ENCODE measurements around the gene PIGX. TPM values are rescaled to one million over a fixed set of nuclear protein-coding genes. Genes with fewer than 3 reads are reported as not detected.

PIGX gene
- polyA plus RNA-seq, 3 donors = 30.2 to 33.6 (median 30.7) TPM

DNA sequence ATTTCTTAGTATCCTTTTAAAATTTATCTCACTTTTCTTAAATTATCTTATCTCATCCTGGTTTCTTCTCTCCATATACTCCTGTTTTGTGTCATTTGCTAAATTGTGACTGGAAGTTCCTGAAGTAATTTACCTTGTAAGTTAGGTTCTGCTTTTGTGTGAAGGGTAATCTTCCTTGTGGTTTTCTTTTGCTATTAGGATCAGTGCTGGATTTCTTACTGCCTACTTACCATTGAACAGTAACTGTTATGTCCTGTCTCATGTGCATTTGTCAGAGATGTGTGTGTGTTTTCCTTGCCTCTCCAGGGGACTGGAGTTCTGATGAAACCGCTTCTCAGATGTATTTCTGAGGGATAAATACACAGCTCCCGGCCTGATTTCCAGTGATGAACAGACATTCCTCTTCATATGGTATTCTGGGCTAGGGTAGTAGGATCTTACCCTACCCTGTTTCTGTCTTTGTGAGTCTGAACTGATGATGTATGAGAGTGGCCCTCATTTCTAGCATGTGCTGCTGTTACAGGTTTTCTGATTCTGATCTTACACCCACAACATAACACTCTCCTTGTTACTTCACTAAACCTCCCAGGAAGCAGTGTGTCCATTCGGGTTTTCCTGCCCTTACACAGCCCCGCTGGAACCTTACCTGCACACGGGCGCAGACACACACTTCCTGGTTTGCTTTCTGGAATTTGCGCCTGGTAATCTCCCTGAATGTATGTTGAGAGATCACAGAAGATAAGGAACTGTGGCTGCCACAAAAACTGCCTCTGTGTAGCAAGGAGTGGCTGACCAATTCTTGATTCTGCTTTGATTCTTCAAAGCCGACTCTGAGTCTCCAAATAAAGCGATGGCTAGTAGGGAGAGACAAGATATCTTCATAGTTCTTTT lies 42.2 kb downstream of the PIGX start:
- no peak for DNase-seq (ENCODE audit: low read depth in 3 of 3, low spot score in 2 of 3)

DNA sequence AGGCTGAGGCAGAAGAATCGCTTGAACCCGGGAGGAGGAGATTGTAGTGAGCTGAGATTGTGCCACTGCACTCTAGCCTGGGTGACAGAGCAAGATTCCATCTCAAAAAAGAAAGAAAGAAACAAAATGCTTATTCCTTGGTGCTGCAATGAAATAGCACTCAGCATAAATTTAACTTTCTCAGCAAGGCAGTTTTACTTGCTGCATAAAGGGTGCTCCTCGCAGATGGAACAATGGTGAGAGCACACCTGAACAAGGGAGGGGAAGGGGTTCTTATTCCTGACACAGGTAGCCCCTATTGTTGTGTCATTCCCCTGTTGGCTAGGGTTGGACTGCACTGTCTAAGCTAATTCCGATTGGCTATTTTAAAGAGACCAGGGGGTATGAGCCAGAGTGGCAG lies 44.6 kb downstream of the PIGX start:
- no peak for DNase-seq (ENCODE audit: low read depth in 3 of 3, low spot score in 2 of 3)

DNA sequence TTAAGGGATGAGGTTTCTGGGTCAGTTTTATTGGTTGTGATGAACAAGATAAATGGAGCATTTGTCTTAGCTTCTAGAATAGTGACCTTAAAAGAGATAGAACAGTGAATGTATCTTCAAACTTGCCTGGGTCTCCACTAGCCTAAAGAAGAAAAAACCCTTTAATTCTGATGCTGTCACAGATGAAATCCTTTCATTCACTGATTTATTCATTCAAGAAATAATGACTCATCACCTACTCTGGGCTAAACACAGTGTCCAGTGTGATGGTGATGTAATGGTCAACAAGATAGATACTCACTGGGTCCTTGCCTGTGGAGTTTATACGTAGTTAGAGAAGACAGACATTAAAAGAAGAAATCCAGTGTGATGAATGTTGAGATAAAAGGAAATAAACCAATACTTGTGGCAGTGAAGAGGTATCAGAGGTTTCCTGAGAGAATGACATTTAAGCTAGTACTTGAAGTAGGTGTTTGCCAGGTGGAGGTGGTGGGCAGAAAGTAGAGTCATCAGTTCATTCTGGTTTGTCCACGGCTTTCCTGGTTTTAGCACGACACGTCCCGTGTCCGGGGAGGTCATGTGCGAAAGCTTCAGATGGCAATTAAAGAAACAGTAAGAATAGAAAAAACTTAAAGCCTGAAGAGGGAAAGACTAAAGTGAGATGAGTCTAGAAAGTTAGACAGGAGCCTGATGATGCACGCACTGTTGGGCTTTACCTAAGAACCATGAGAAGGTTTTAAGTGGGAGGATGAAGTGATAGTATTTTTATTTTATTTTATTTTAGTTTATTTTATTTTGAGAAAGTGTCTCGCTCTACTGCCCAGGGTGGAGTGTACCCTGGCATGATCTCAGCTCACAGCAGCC lies 45.9 kb downstream of the PIGX start:
- no peak for DNase-seq (ENCODE audit: low read depth in 3 of 3, low spot score in 2 of 3)

DNA sequence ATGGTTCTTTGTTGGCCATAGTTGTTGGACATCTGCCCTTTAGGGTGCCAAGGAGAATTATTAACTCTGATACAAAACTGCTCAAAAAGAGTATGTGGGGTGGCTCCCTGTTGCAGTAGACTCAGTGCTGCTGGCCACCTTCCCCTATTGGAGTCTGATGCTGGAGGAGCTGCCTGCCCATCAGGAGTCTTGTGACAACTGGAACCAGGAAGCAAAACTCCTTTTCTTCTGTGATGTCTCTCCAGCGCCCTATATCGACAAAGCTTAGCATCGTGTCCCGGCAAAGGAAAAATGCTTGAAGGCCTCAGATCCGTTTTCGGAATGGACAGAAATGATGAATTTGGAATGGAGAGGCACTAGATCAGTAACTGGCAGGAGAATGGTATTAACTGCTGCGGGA lies 51.0 kb downstream of the PIGX start:
- no peak for DNase-seq (ENCODE audit: low read depth in 3 of 3, low spot score in 2 of 3)

DNA sequence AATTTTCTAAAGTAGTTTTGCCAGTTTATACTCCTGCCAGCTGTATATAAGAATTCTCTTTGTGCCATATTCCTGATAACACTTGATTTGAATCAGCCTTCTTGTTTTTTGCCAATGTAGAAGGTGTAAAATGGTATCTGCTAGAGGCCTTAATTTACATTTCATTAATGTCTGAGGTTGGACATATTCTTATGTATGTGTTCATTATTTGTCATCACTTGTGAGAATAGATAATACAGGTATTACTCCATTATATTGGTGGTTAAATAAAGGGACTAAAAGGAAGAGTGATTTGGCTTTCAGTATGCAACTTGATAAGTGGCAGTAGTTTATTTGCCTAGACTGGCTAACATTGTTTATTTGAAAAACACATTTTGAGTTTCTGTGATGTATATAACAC lies 53.3 kb downstream of the PIGX start:
- DNase-seq (ENCODE audit: low read depth in 3 of 3, low spot score in 2 of 3) = no peak

DNA sequence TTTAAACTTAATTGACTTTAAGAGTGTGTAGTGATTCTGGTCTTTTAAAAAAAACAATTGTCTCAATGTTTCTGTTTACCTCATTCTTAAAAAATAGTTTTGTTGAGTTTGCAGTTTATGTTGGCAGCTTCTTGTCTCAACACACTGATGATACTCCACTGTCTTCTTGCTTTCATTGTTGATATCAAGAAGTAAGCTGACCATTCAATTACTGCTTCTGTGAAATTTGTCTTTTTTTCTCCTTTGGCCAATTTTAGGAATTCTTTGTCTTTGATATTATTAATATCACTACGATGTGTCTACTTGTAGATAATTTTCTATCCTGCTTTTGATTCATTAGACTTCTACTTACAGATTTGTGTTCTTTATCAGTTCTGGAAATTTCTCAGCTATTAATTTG lies 58.9 kb downstream of the PIGX start:
- DNase-seq (ENCODE audit: low read depth in 3 of 3, low spot score in 2 of 3) = no peak

DNA sequence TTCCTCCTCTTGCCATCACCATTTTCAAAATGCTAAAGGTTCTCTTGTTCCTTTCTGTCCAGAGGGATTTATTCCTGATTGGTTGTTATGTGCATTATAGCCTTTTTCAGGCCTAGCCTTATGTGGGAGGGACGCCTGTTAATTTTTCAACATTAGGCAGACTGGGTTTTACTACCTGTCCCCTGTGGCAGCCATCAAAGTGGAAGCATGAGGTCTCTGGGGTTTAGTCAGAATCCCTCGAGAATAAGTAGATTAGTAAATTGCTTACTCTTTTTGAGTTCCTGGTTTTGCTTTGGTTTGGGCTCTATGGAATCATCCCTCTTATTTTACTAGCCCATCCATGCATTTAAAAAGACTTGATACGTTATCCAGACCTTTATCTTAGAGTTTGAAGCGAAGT lies 59.9 kb downstream of the PIGX start:
- no peak for DNase-seq (ENCODE audit: low read depth in 3 of 3, low spot score in 2 of 3)

DNA sequence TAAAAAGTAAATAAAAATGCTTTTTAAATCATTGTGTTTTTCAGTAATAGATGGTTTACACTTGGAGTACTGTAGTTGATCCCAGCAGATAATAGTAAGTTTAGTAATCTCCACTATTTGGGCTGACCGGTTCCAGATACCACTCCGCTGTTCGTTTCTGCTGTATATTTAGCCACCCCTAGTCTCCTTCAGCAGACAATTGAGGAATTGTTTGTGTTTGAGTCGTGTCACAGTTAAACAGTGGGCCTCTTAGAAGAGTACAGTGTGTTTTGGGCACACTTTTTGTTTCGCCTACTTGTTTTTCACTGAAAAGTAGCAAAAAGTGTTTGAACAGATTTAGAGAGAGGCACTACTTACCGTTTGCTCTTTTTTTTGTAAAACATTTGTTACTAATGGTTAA lies 60.7 kb downstream of the PIGX start:
- DNase-seq (ENCODE audit: low read depth in 3 of 3, low spot score in 2 of 3) = no peak

DNA sequence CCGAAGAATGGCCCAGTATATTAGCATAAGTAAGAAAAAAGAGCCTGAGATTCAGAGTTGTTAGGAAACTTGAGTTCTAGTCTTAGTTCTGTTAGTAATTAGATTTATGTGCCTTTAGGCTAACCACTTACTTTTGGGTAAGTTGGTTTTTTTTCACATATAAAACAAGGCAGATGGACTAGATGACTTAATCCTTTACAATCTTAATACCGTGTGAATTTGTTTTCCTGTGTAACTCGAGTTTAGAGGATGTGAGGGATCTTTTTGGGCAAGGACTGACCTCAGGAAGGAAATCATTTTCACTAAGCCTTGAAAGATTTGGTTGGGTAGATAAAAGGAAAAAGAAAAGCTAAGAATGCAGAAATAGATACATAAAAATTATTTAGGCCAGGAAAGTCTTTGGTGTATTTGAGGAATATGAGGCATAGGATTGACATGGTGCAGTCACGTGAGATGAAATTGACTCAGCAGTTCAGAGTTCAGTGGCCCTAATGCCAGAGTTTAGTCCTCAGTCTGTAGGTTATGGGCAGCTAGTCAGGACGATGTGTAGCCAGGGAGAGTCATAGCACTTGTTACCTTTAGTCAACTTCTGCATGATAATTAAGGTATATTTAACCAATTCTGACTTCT lies 62.1 kb downstream of the PIGX start:
- no peak for DNase-seq (ENCODE audit: low read depth in 3 of 3, low spot score in 2 of 3)

DNA sequence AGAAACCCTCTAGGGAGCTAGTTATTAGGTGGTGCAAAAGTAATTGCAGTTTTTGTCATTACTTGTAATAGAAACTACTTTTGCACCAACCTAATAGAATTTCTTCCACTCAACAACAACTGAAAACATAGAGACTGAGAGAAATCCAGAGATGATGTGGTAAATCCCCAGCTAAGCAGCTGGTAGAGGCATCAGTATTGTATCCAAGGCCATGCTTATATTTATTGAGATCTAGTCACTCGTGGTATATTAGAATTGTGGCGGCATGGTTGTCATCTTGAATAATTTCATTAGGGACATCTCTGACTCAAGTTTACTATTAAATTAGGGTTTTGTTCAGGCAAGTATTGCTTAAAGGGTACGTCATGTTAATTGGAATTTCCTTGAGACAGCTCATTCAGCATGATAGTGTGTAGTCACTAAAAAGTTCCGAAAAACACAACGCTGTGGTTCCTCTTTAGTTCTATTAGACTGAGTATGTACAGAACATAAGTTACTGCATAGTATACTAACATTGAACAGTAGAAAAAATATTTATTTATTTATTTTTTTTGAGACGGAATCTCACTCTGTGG lies 62.8 kb downstream of the PIGX start:
- no peak for DNase-seq (ENCODE audit: low read depth in 3 of 3, low spot score in 2 of 3)

DNA sequence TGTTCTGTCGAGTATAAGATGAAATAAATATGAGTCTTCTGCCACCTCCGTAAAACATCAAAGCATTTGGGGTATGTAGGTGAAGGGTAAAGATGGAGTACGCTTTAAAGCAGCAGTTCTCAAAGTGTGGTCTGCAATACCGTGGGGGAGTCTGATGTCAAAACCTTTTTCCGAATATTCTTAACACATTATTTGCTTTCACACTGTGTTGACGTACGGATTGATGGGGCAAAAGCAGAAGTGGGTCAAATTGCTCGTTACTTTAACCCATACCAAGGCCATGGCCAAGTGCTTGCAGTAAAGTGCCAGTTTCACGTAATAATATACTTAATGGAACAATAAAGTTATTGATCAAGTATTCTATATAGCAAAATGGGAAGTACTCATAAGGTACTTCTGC lies 63.8 kb downstream of the PIGX start:
- no peak for DNase-seq (ENCODE audit: low read depth in 3 of 3, low spot score in 2 of 3)

DNA sequence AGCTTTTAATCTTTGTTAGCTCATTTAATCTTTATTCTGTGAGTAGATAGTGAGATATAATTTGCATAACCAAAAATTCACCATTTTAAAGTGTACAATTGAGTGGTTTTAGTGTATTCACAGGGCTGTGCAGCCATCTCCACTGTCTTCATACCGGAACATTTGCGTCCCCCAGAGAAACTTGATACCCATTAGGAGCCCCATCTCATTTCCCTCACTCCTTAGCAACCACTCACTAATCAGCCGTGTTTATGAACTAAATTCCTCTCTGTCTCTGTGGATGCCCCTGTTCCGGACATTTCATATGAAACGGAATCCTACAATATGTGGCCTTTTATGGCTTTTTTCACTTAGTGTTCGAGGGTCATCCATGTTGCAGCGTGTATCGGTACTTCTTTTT lies 65.7 kb downstream of the PIGX start:
- peak in 1 of 3 donors; percentile 43 for DNase-seq (ENCODE audit: low read depth in 3 of 3, low spot score in 2 of 3)

DNA sequence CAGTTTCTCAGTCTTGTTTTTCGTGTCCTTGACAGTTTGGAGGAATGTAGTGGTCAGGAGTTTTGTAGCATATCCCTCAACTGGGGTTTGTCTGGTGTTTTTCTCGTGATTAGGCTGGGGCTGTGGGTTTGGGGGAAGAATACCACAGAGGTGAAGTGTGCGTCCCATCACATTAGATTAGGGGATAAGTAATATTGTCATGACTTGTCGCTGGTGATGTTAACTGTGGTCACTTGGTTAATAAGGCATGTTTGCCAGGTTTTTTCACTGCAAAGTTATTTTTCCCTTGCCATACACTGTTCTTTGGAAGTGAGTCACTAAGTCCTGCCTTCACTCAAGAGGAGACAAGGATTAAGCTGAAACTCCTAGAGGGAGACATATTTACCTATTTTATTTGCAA lies 66.6 kb downstream of the PIGX start:
- no peak for DNase-seq (ENCODE audit: low read depth in 3 of 3, low spot score in 2 of 3)

DNA sequence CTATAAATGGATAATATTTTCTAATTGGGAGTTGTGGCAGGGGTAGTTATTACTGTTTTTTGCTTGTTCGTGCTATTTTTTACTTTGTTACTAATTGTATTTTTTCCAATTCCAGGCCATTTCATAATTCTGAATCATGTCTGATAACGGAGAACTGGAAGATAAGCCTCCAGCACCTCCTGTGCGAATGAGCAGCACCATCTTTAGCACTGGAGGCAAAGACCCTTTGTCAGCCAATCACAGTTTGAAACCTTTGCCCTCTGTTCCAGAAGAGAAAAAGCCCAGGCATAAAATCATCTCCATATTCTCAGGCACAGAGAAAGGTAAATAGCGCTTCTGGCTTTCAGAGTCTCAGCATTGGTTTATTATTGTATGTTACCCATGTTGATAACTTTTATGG lies 70.3 kb downstream of the PIGX start:
- DNase-seq (ENCODE audit: low read depth in 3 of 3, low spot score in 2 of 3) = no peak

Other genes with a start within 250 kb of the PIGX start
- 10 to 100 TPM; 16.0 to 16.9 (median 16.8) TPM for gene RNF168, start 208.6 kb upstream of the PIGX start, polyA plus RNA-seq (ENCODE audit: insufficient read length in 3 of 3)
- under 1 TPM in 1 of 3 donors, not detected in 2; 0.08 TPM for gene SMCO1, start 197.0 kb upstream of the PIGX start, polyA plus RNA-seq (ENCODE audit: insufficient read length in 3 of 3)
- gene WDR53, start 143.8 kb upstream of the PIGX start, polyA plus RNA-seq (ENCODE audit: insufficient read length in 3 of 3) = 10 to 100 TPM; 20.0 to 23.7 (median 20.3) TPM
- gene FBXO45, start 143.7 kb upstream of the PIGX start, polyA plus RNA-seq (ENCODE audit: insufficient read length in 3 of 3) = 10 to 100 TPM; 16.1 to 18.4 (median 17.2) TPM
- gene NRROS, start 72.7 kb upstream of the PIGX start, polyA plus RNA-seq (ENCODE audit: insufficient read length in 3 of 3) = 1 to 10 TPM; 2.6 to 3.8 (median 3.2) TPM
- 1 to 10 TPM; 5.9 to 6.5 (median 6.2) TPM for gene CEP19, start 127 bp upstream of the PIGX start, polyA plus RNA-seq (ENCODE audit: insufficient read length in 3 of 3)
- gene PAK2, start 27.5 kb downstream of the PIGX start, polyA plus RNA-seq (ENCODE audit: insufficient read length in 3 of 3) = 10 to 100 TPM; 84.2 to 90.8 (median 90.5) TPM
- gene SENP5, start 155.5 kb downstream of the PIGX start, polyA plus RNA-seq (ENCODE audit: insufficient read length in 3 of 3) = 10 to 100 TPM; 17.0 to 20.0 (median 19.4) TPM
- 100 to 1,000 TPM; 106 to 109 (median 107) TPM for gene NCBP2, start 230.2 kb downstream of the PIGX start, polyA plus RNA-seq (ENCODE audit: insufficient read length in 3 of 3)

Measured in right renal cortex interstitium (tissue), 3 donors.